Activated CD8-positive, alpha-beta T cell treated with anti-CD3 and anti-CD28 coated beads, Interleukin-2, amount 10 ng/mL, durations not matched to agents 7 days and 5 days (primary cell): ENCODE results near the gene DMBT1. TPM values are rescaled to one million over a fixed set of nuclear protein-coding genes. Genes with fewer than 3 reads are reported as not detected.

ENCODE experiments used
- ATAC-seq: fragments of 150-1000 bp; cut with Tn5 transposase; one replicate; pipeline ENCODE4 v1.10.0; 2021; ENCODE audit warnings: moderate library complexity
- CTCF ChIA-PET: fragments of 350-600 bp; sonication (Branson Sonifier 250); formaldehyde crosslinking; loops from one replicate; lab custom pipeline; 2021; ENCODE audit warnings: antibody characterized with exemption; lab: Charles Lee
- POLR2A ChIA-PET: fragments of 350-600 bp; sonication (Branson Sonifier 250); formaldehyde crosslinking; loops from one replicate; lab custom pipeline; 2021; ENCODE audit warnings: antibody characterized with exemption; lab: Charles Lee
- DNase-seq: peaks from one replicate; pipeline ENCODE4 v3.0.0-alpha.2; 2020
- H3K27ac Mint-ChIP-seq: one replicate; pipeline ENCODE4 v1.8.0; 2021; ENCODE audit warnings: mild to moderate bottlenecking, mixed read lengths
- H3K27me3 Mint-ChIP-seq: one replicate; pipeline ENCODE4 v1.8.0; 2021; ENCODE audit warnings: low read depth, mixed read lengths
- H3K36me3 Mint-ChIP-seq: one replicate; pipeline ENCODE4 v1.8.0; 2021; ENCODE audit warnings: low read depth, mixed read lengths
- H3K4me1 Mint-ChIP-seq: one replicate; pipeline ENCODE4 v1.8.0; 2021; ENCODE audit warnings: low read depth, mixed read lengths
- H3K4me3 Mint-ChIP-seq: one replicate; pipeline ENCODE4 v1.8.0; 2021; ENCODE audit warnings: mild to moderate bottlenecking, mixed read lengths
- H3K9me3 Mint-ChIP-seq: one replicate; pipeline ENCODE4 v1.8.0; 2022; ENCODE audit warnings: mixed read lengths; ENCODE audit not compliant: insufficient read depth
- total RNA-seq, 2 experiments: library from RNA; stranded (reverse); gene quantifications; one replicate each; pipeline ENCODE4 v1.2.3, GENCODE V29; 2021

Gene DMBT1
- total RNA-seq, 2 experiments from 2014 or later: not detected

DNA sequence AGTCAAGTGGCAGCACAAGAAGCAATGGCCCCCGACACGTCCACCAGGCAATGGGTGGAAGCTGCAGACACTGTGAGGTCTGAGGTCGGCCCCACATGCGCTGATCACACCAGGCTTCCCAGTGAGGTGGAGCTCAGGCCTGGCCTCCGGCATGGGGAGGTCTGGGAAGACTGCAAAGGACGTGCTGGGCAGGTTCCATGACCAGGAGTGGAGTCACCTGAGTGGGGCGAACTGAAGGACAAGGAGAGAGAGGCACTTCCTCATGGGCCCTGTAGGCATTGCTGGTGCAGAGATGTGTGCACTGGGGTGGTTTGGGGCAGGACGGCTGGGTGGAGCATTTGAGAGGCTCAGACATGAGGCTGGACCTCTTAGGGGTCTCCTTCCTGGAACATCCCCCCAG lies 103.9 kb downstream of the DMBT1 start:
- Mint-ChIP-seq H3K4me3 (no peak overlapping the region), H3K36me3 (no peaks in the 10 kb centered on the region), H3K9me3 (no peaks in the 10 kb centered on the region), H3K4me1 (no peaks in the 10 kb centered on the region), H3K27ac (no peak overlapping the region), H3K27me3 (peaks cover 10% of the 10 kb centered on the region)
- ChIA-PET CTCF (no interaction called here), POLR2A (no interaction called here)
- ATAC-seq (no peak), DNase-seq (no peak)

DNA sequence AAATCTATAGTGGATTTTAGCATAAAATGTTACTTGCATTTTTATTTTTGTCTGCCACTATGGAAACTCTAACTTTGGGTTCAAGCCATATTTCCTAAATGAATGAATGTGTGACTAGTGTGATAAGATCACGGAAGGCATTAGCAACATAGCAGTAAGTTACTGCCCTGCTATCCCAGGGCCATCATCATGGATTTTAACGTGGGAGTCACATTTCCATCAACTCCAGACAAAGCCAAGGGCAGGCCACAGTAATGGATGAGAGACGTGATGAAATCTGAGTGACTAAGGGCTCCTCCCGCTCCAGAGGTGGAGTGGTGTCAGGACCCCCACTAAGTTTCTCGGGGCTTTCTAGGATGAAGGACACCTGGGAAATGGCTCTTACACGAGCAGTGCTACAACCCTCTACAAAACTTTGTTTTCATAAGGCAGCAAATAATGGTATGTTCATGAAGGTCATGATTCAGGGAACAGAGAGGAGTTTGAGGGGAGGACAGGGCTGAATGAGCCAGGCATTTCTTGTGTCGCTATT lies 104.8 kb downstream of the DMBT1 start:
- POLR2A ChIA-PET: no interaction called here

DNA sequence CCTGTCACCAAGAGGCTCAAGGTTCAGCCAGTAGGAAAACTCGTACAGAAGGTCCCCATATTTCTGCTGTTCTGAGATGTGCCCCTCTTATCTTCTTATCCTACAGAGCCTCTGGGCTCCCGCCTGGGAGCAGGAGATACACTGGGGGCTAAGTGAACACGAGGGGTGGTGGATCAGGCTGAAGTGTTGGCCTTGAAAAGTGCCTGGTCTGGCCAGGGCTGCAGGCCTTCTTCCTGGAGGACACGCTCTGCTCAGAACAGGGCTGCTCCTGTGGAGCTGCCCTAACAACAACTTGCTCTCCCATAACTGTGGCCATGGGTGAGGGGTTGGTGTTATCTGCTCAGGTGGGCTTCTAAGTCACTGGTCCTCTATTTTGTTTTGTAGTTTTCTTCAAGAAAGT lies 105.4 kb downstream of the DMBT1 start:
- no peak for DNase-seq
- no peaks in the 10 kb centered on the region for H3K9me3 Mint-ChIP-seq
- H3K27ac Mint-ChIP-seq: no peak overlapping the region

More for the DNA sequence above, 104.8 kb downstream of the DMBT1 start:
- no peaks in the 10 kb centered on the region for H3K9me3 Mint-ChIP-seq
- no peaks in the 10 kb centered on the region for H3K36me3 Mint-ChIP-seq
- no peaks in the 10 kb centered on the region for H3K4me1 Mint-ChIP-seq
- no peak for ATAC-seq
- CTCF ChIA-PET: no interaction called here
- H3K27ac Mint-ChIP-seq: no peak overlapping the region
- no peak overlapping the region for H3K4me3 Mint-ChIP-seq
- H3K27me3 Mint-ChIP-seq: peaks cover 10% of the 10 kb centered on the region
- no peak for DNase-seq

DNA sequence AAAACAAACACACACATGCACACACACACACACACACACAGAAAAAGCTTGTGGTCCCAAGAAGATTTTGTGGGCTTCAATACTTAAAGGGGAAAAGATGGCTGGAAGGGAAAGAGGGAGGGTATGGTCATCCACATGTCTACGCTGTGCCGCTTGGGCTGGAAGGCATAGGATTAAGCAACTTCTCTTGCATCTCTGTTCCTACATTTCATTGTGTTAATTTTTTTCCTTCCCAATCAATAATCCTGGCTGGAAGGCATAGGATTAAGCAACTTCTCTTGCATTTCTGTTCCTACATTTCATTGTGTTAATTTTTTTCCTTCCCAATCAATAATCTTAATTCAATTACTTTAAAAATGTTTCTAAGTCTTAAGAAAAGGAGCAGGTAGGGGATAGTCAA lies 108.5 kb downstream of the DMBT1 start:
- H3K4me3 Mint-ChIP-seq: no peak overlapping the region

More for the DNA sequence above, 105.4 kb downstream of the DMBT1 start:
- H3K4me3 Mint-ChIP-seq: no peak overlapping the region
- peaks cover 10% of the 10 kb centered on the region for H3K27me3 Mint-ChIP-seq
- CTCF ChIA-PET: no interaction called here
- H3K36me3 Mint-ChIP-seq: no peaks in the 10 kb centered on the region
- POLR2A ChIA-PET: no interaction called here
- no peaks in the 10 kb centered on the region for H3K4me1 Mint-ChIP-seq
- no peak for ATAC-seq

DNA sequence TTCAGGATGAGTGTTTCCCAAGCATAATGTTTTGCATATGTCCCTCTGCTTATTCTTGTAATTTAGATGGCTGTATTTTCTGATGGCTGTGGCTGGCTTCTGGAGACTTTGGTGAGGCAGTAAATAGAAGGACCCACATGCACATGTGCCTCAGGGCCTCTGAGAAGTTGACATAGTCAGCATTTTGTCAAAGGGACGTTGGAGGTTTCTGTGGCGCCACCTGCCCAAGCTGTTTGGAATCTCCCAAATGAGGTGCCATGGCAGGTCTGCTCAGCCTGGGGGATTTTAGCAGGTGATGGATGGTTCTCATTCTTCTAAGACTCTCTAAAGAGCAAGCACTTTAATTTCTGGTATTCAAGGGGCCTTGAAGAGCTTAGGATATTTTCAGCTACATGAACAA lies 109.3 kb downstream of the DMBT1 start:
- no peaks in the 10 kb centered on the region for H3K9me3 Mint-ChIP-seq
- CTCF ChIA-PET: no interaction called here
- peaks cover 10% of the 10 kb centered on the region for H3K27me3 Mint-ChIP-seq
- H3K27ac Mint-ChIP-seq: no peak overlapping the region
- POLR2A ChIA-PET: no interaction called here
- no peaks in the 10 kb centered on the region for H3K4me1 Mint-ChIP-seq
- DNase-seq (no peak), ATAC-seq (no peak)
- no peak overlapping the region for H3K4me3 Mint-ChIP-seq
- no peaks in the 10 kb centered on the region for H3K36me3 Mint-ChIP-seq

More for the DNA sequence above, 108.5 kb downstream of the DMBT1 start:
- Mint-ChIP-seq H3K27me3 (peaks cover 10% of the 10 kb centered on the region), H3K9me3 (no peaks in the 10 kb centered on the region), H3K27ac (no peak overlapping the region), H3K4me1 (no peaks in the 10 kb centered on the region), H3K36me3 (no peaks in the 10 kb centered on the region)
- ChIA-PET CTCF (no interaction called here), POLR2A (no interaction called here)
- no peak for DNase-seq
- no peak for ATAC-seq

DNA sequence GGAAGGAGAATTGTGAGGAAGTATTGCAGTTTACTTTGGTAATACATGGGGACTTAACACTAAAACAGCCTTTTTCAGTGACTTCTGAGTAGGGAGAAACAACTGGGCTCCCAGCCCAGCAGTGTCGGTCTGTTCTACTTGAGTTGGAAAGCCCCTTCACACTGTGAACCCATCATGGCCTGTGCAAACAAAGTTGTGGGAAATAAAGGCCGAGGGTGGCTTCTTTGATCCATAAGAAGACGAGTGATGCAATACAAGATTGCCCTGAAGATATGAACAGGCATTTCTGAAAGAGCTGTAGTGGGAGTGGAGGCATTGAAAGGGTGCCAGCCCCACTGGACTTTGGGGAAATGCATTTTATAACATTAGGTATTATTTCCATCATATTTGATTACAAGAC lies 110.8 kb downstream of the DMBT1 start:
- Mint-ChIP-seq H3K4me1 (no peaks in the 10 kb centered on the region), H3K9me3 (no peaks in the 10 kb centered on the region), H3K4me3 (no peak overlapping the region), H3K27ac (no peak overlapping the region), H3K27me3 (peaks cover 7% of the 10 kb centered on the region), H3K36me3 (no peaks in the 10 kb centered on the region)
- DNase-seq (no peak), ATAC-seq (no peak)
- CTCF ChIA-PET: no interaction called here
- POLR2A ChIA-PET: no interaction called here

DNA sequence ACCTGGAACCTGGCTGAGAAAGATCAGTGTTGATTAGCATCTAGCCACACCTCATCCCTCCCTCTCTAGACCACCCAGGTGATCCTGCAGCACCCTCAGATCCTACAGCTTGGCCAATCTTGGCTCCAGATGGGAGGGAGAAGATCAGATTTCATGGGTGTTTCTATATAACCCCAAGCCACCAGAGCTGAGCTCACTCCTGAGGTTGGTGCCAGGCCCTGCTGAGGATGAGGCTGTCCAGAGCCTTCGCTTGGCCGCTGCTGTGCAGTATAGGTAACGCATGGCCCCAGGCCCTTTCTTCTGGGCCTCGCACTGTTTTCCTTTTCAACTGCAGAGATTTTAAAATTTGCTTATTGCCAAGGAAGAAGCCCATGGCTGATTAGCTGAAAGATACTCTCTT lies 112.1 kb downstream of the DMBT1 start:
- Mint-ChIP-seq H3K9me3 (no peaks in the 10 kb centered on the region), H3K4me3 (no peak overlapping the region), H3K27me3 (peaks cover 5% of the 10 kb centered on the region), H3K27ac (no peak overlapping the region), H3K36me3 (no peaks in the 10 kb centered on the region), H3K4me1 (no peaks in the 10 kb centered on the region)
- POLR2A ChIA-PET: no interaction called here
- CTCF ChIA-PET: no interaction called here
- ATAC-seq (no peak), DNase-seq (no peak)

DNA sequence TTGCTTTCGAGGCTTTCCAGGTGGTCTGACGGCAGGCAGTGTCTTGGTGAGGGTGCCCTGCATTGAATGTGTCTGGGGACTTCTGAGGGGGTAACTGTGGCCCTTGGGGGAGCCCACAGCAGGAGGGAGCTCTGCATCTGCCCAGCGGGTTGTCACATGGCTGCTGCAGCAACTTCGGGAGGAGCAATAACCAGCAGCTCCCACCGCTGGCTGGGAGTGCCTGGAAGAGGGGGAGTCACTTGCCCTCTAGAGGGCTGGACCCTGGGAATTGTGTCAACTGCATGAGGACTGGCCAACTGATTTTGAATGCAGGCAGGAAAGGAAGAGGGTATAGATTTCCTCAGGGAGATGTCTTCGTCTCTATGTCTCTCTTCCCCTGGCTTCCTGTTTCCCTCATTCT lies 112.7 kb downstream of the DMBT1 start:
- ATAC-seq (no peak), DNase-seq (no peak)
- Mint-ChIP-seq H3K4me1 (no peaks in the 10 kb centered on the region), H3K27ac (no peak overlapping the region), H3K4me3 (no peak overlapping the region), H3K9me3 (no peaks in the 10 kb centered on the region), H3K27me3 (peaks cover 3% of the 10 kb centered on the region), H3K36me3 (no peaks in the 10 kb centered on the region)
- ChIA-PET POLR2A (no interaction called here), CTCF (no interaction called here)

DNA sequence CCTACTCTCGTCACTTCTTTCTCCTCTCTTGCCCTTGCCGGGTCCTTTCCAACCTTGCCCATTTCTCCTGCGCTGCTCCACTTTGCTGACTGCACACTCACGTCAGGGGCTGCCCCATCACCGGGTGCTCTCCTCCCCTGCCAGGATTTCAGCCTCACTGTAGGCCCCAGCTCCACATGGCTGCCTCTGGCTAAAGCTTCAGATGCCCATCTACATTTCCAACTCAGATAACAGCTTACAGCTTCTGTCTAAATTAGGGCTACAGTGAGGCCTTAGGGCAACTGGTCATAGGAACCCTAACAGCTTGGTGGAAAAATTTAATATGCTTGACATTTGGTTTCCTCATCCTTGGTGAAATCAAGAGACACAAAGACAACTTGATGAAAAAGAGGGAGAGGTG lies 113.2 kb downstream of the DMBT1 start:
- DNase-seq (no peak), ATAC-seq (no peak)
- Mint-ChIP-seq H3K9me3 (no peaks in the 10 kb centered on the region), H3K27me3 (peaks cover 3% of the 10 kb centered on the region), H3K4me1 (no peaks in the 10 kb centered on the region), H3K4me3 (no peak overlapping the region), H3K36me3 (no peaks in the 10 kb centered on the region), H3K27ac (no peak overlapping the region)
- ChIA-PET POLR2A (no interaction called here), CTCF (no interaction called here)

DNA sequence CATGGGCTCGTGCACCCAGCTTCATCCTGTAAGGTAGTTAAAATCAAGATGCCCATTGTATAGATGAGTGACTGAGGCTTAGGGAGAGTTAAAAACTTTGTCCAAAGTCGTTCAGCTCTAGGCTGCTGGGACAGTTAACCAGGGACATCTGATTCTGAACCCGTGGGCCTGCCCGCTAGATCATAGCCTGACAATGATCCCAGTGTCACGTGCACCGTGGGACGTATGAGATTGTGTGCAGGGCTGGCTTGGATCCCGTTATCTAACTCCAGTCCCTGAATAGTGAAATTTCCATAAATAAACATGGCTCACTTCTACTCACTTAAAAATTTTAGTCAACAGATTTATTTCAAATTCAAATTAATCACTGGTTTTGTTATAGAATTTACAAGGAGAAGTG lies 114.2 kb downstream of the DMBT1 start:
- no peak for DNase-seq
- H3K36me3 Mint-ChIP-seq: no peaks in the 10 kb centered on the region
- H3K4me3 Mint-ChIP-seq: no peak overlapping the region
- no peak overlapping the region for H3K27ac Mint-ChIP-seq
- no peaks in the 10 kb centered on the region for H3K27me3 Mint-ChIP-seq
- H3K9me3 Mint-ChIP-seq: no peaks in the 10 kb centered on the region
- ChIA-PET CTCF (interaction anchor here (1.5 kb wide), 1 partner anchor 26 kb away, joined by 5 read pairs; no protein-coding TSS in a partner anchor), POLR2A (no interaction called here)
- no peak for ATAC-seq
- no peaks in the 10 kb centered on the region for H3K4me1 Mint-ChIP-seq

DNA sequence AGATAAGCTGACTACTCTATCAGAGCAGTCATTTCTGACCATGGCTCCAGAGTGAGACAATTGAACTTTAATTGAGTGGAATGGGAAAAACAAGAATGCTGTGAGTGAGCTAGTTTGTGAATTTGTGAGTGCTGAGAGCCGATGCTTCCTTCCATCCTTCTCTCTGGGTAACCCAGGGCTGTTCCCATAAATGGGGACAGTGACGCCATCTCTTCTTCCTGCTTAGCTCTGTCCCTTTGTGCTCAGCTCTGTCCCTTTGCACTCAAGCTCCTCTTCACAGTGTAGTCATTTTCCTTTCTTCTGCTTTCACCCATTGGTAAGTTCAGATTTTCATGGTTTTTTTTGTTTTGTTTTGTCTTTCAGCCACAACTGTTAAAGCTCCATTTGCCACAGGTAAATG lies 114.7 kb downstream of the DMBT1 start:
- Mint-ChIP-seq H3K9me3 (no peaks in the 10 kb centered on the region), H3K4me1 (no peaks in the 10 kb centered on the region)
- DNase-seq: no peak

DNA sequence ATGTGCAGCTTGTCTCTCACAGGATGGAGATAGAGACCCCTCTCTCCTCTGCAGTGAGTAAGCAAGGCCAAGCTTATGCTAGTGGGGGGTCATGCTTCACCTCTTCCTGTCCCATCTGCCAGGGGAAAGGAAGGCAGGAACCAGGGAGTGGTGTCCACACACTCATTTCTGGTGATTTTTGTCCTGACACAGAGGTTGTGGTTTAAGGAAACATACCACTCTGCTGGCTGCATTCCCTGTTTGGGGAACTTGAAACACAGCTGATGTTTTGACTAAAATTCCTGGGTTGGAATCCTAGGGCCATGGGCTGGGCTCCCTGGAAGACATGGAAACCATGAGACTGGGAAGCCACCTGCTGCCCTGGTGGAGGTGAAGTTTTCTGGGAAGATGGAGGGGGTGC lies 117.7 kb downstream of the DMBT1 start:
- DNase-seq (no peak), ATAC-seq (no peak)
- no peaks in the 10 kb centered on the region for H3K4me1 Mint-ChIP-seq
- peaks cover 1% of the 10 kb centered on the region for H3K27me3 Mint-ChIP-seq
- no peaks in the 10 kb centered on the region for H3K36me3 Mint-ChIP-seq
- H3K9me3 Mint-ChIP-seq: no peaks in the 10 kb centered on the region
- H3K4me3 Mint-ChIP-seq: no peak overlapping the region
- no peak overlapping the region for H3K27ac Mint-ChIP-seq
- CTCF ChIA-PET: no interaction called here
- POLR2A ChIA-PET: no interaction called here

More for the DNA sequence above, 114.7 kb downstream of the DMBT1 start:
- Mint-ChIP-seq H3K27ac (no peak overlapping the region), H3K4me3 (no peak overlapping the region), H3K36me3 (no peaks in the 10 kb centered on the region), H3K27me3 (no peaks in the 10 kb centered on the region)
- CTCF ChIA-PET: interaction anchor here (1.5 kb wide), 1 partner anchor 27 kb away, joined by 5 read pairs; no protein-coding TSS in a partner anchor
- POLR2A ChIA-PET: no interaction called here
- no peak for ATAC-seq

DNA sequence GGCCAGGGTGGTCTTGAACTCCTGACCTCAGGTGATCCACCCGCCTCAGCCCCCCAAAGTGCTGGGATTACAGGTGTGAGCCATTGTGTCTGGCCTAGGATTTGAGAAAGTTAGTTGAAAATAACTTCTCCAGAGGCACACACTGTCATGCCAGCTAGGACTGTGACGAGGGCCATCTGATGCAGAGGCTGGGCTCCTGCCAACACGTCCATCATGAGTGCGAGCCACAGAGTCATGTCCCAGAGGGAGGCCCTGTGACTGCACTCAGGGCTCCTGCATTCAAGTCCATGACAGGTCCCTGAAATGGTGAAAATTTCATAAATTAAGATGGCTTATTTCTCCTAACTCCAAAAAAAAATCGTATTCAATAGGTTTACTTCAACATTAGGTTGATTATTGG lies 122.0 kb downstream of the DMBT1 start:
- Mint-ChIP-seq H3K27me3 (peaks cover 11% of the 10 kb centered on the region), H3K36me3 (no peaks in the 10 kb centered on the region), H3K4me1 (no peaks in the 10 kb centered on the region), H3K27ac (no peak overlapping the region), H3K4me3 (no peak overlapping the region), H3K9me3 (no peaks in the 10 kb centered on the region)
- ATAC-seq (no peak), DNase-seq (no peak)
- POLR2A ChIA-PET: no interaction called here
- CTCF ChIA-PET: no interaction called here
